K562 (cell line): ENCODE data around the gene FAM174C. TPM values are rescaled to one million over a fixed set of nuclear protein-coding genes. Genes with fewer than 3 reads are reported as not detected.
A peak's percentile ranks its signal among the peaks of the same experiment; 100 is the strongest.

Experiments
- ATAC-seq: fragments of 200-7000 bp; cut with Tn5 transposase; 3 replicates; pipeline ENCODE4 v1.9.1; 2020; ENCODE audit warnings: moderate library complexity
- BruUV-seq: library from RNA; stranded (reverse); fragments of 400-500 nt; replicated peaks from 2 replicates; lab custom pipeline; 2021; lab: Mats Ljungman, UMichigan
- CTCF ChIA-PET: fragments of 300-600 bp; formaldehyde crosslinking; extraction: SDS; loops from one replicate; lab custom pipeline; 2021; ENCODE audit warnings: low intra/inter-chr PET ratio; lab: Yijun Ruan, JAX
- POLR2A ChIA-PET: fragments of 300-600, 350-650 bp; sonication (Branson Sonifier 250); formaldehyde crosslinking; extraction: SDS; loops from one replicate; lab custom pipeline; 2021; ENCODE audit warnings: antibody characterized with exemption, inconsistent platforms; lab: Yijun Ruan, JAX
- DNase-seq, 4 experiments: peaks; one replicate each; pipeline versions ENCODE4 v3.0.0 to v3.0.0-alpha.2; 2011 to 2018; ENCODE audit warnings: low spot score in 3 of 4, mixed read lengths in 3 of 4; ENCODE audit errors: extremely low read depth in 1 of 4
- FAIRE-seq: peaks from 2 replicates; lab custom pipeline; 2011; peaks lifted over from hg19 to GRCh38; lab: Jason Lieb, UNC
- H2AFZ ChIP-seq: 2 replicates; pipeline ENCODE4 v1.6.0; 2011; ENCODE audit warnings: low read depth, low read length, control low read depth, inconsistent platforms
- H3K27ac ChIP-seq: fragments of 200-600 bp; 3 replicates; pipeline ENCODE4 v1.8.0; 2011; ENCODE audit warnings: low read depth, mild to moderate bottlenecking, control low read depth, inconsistent platforms, low read length, moderate library complexity, mixed read lengths; ENCODE audit errors: extremely low read depth
- H3K27me3 ChIP-seq, 2 experiments: fragments of 300-600 bp in 1 of 2; 2 replicates in 1 of 2; 3 replicates in 1 of 2; pipeline versions ENCODE4 v1.6.0 to v1.8.0; 2011; ENCODE audit warnings: inconsistent platforms in 2 of 2, low read length in 2 of 2, mild to moderate bottlenecking in 1 of 2, mixed read lengths in 1 of 2, moderate library complexity in 1 of 2; ENCODE audit not compliant: control insufficient read depth in 2 of 2, insufficient read depth in 2 of 2
- H3K36me3 ChIP-seq: fragments of 300-600 bp; 3 replicates; pipeline ENCODE4 v1.8.0; 2011; ENCODE audit warnings: mild to moderate bottlenecking, low read length, inconsistent platforms; ENCODE audit not compliant: control insufficient read depth, insufficient read depth
- H3K4me1 ChIP-seq, 2 experiments: fragments of 200-600 bp in 1 of 2; replicated peaks in 1 of 2; 2 replicates in 1 of 2; 3 replicates in 1 of 2; pipeline versions ENCODE4 v1.5.1 to v1.8.0; 2011; ENCODE audit warnings: inconsistent platforms in 2 of 2, low read length in 2 of 2, mild to moderate bottlenecking in 1 of 2, mixed read lengths in 1 of 2, moderate library complexity in 1 of 2; ENCODE audit not compliant: control insufficient read depth in 2 of 2, insufficient read depth in 2 of 2
- H3K4me2 ChIP-seq: 2 replicates; pipeline ENCODE4 v1.6.1; 2011; ENCODE audit warnings: low read length, control low read depth, inconsistent platforms, mixed read lengths; ENCODE audit not compliant: insufficient read depth
- H3K4me3 ChIP-seq: fragments of 200-600 bp; sonication (generic), shearing (Covaris generic); 2 replicates; pipeline ENCODE4 v1.5.1; 2016; ENCODE audit warnings: control low read depth, inconsistent platforms
- H3K79me2 ChIP-seq: fragments of 200-600 bp; 3 replicates; pipeline ENCODE4 v1.8.0; 2011; ENCODE audit warnings: low read length, inconsistent platforms; ENCODE audit not compliant: control insufficient read depth, insufficient read depth
- H3K9ac ChIP-seq, 2 experiments: 2 replicates each; pipeline versions ENCODE4 v1.6.0 to v1.6.1; 2011; ENCODE audit warnings: low read depth in 2 of 2, low read length in 2 of 2, control low read depth in 1 of 2, inconsistent platforms in 1 of 2, mild to moderate bottlenecking in 1 of 2, mixed read lengths in 1 of 2; ENCODE audit not compliant: insufficient read depth in 1 of 2
- H3K9me1 ChIP-seq: one replicate; pipeline ENCODE4 v1.6.0; 2011; ENCODE audit warnings: inconsistent platforms, mild to moderate bottlenecking, low read length, moderate library complexity; ENCODE audit not compliant: control insufficient read depth, insufficient read depth
- H3K9me3 ChIP-seq: replicated peaks from 2 replicates; pipeline ENCODE4 v1.5.1; 2011; ENCODE audit warnings: low read depth, low read length, inconsistent platforms; ENCODE audit not compliant: control insufficient read depth, insufficient read depth
- H4K20me1 ChIP-seq: replicated peaks from 2 replicates; pipeline ENCODE4 v1.6.1; 2011; ENCODE audit warnings: low read length, inconsistent platforms, mixed read lengths; ENCODE audit not compliant: control insufficient read depth, insufficient read depth
- BCLAF1 ChIP-seq, 2 experiments: fragments of 450-650 bp in 1 of 2; IDR thresholded peaks; 2 replicates each; pipeline ENCODE4 v1.6.1; 2011 to 2017; ENCODE audit warnings: low read depth in 2 of 2, antibody characterized with exemption in 1 of 2, borderline replicate concordance in 1 of 2, low read length in 1 of 2, mild to moderate bottlenecking in 1 of 2, mixed read lengths in 1 of 2; ENCODE audit not compliant: control insufficient read depth in 1 of 2
- CREB3 ChIP-seq: fragments of 450-650 bp; conservative IDR thresholded peaks from 2 replicates; pipeline ENCODE4 v1.6.1; 2016; ENCODE audit warnings: missing genetic modification characterization, low read depth, mild to moderate bottlenecking, missing compliant biosample characterization, moderate library complexity
- DPF2 ChIP-seq: fragments of 450-650 bp; IDR thresholded peaks from 2 replicates; pipeline ENCODE4 v1.6.1; 2016
- ELF2 ChIP-seq: fragments of 250-450 bp; sonication (Bioruptor Pico); IDR thresholded peaks from 2 replicates; pipeline ENCODE4 v1.5.0; 2021; ENCODE audit warnings: mild to moderate bottlenecking
- KDM2B ChIP-seq: fragments of 250-450 bp; sonication (Bioruptor Pico); IDR thresholded peaks from 2 replicates; pipeline ENCODE4 v1.8.0; 2021; ENCODE audit warnings: mild to moderate bottlenecking, moderate library complexity
- L3MBTL2 ChIP-seq: fragments of 450-650 bp; IDR thresholded peaks from 2 replicates; pipeline ENCODE4 v1.6.1; 2016; ENCODE audit warnings: mild to moderate bottlenecking, moderate library complexity
- MAX ChIP-seq: sonication (generic); formaldehyde crosslinking; IDR thresholded peaks from 2 replicates; pipeline ENCODE4 v1.9.0; 2022; ENCODE audit warnings: mild to moderate bottlenecking, missing genetic modification reagents
- NELFE ChIP-seq: IDR thresholded peaks from 2 replicates; pipeline ENCODE4 v1.6.1; 2011; ENCODE audit warnings: mild to moderate bottlenecking; ENCODE audit not compliant: insufficient read depth, insufficient read length
- RCOR1 ChIP-seq, 2 experiments: IDR thresholded peaks; 2 replicates each; pipeline ENCODE4 v1.6.1; 2012; ENCODE audit warnings: low read depth in 2 of 2, low read length in 2 of 2, borderline replicate concordance in 1 of 2, improper control_type of control experiment in 1 of 2
- TCFL5 ChIP-seq: fragments of 250-450 bp; sonication (Bioruptor Pico); conservative IDR thresholded peaks from 2 replicates; pipeline ENCODE4 v1.6.1; 2021; ENCODE audit warnings: mild to moderate bottlenecking, moderate library complexity, matching md5 sums
- TSC22D4 ChIP-seq: fragments of 450-650 bp; IDR thresholded peaks from 2 replicates; pipeline ENCODE4 v1.6.1; 2016; ENCODE audit warnings: missing genetic modification characterization, missing biosample characterization, control low read depth
- VEZF1 ChIP-seq: fragments of 200-800 bp; sonication (Bioruptor generic); IDR thresholded peaks from 2 replicates; pipeline ENCODE4 v1.6.1; 2017; ENCODE audit warnings: missing genetic modification characterization, missing compliant biosample characterization
- ZBTB9 ChIP-seq: fragments of 450-650 bp; formaldehyde crosslinking; IDR thresholded peaks from 2 replicates; pipeline ENCODE4 v1.4.0; 2020; ENCODE audit warnings: mild to moderate bottlenecking, moderate library complexity
- ZNF253 ChIP-seq: fragments of 250-450 bp; sonication (Bioruptor Pico); conservative IDR thresholded peaks from 2 replicates; pipeline ENCODE4 v1.6.1; 2021; ENCODE audit warnings: mild to moderate bottlenecking
- ZNF707 ChIP-seq: fragments of 250-450 bp; sonication (Bioruptor Pico); conservative IDR thresholded peaks from 2 replicates; pipeline ENCODE4 v1.8.0; 2022; ENCODE audit warnings: inconsistent platforms, mild to moderate bottlenecking, moderate library complexity
- WGBS: fragments of 100-300 bp; shearing (Covaris generic); methylation state at CpG from one replicate; pipeline ENCODE4 v1.1.6; 2016; ENCODE audit warnings: low coverage, mixed read lengths; ENCODE audit not compliant: insufficient coverage; ENCODE audit errors: missing lambda C conversion rate; 5-methylcytosine and 5-hydroxymethylcytosine counted together
- in situ Hi-C: fragments of 300-500 bp; cut with MboI; formaldehyde crosslinking; loops from 4 replicates; pipeline ENCODE4 v1.15.0; 2018; ENCODE audit warnings: inconsistent platforms, mixed read lengths
- intact Hi-C: fragments of 100-400 bp; cut with micrococcal nuclease; formaldehyde crosslinking; loops from 2 replicates; pipeline ENCODE4 v1.14.2; 2022
- polyA plus RNA-seq, 8 experiments: library from polyadenylated mRNA; depleted of rRNA in 4 of 8; stranded (reverse) in 5 of 8; unstranded in 3 of 8; fragments of >200 nt; fragmentation: Nextera tagmentation in 2 of 8; fragmentation: Illumina TruSeq in 1 of 8; extraction: Ambion mirVana in 2 of 8; extraction: Trizol in 1 of 8; gene quantifications; 2 replicates each; pipeline versions ENCODE4 v1.2.1 to v1.2.3, GENCODE V29; 2011 to 2014; ENCODE audit warnings: inconsistent platforms in 1 of 8, missing spikeins in 1 of 8
- total RNA-seq, 7 experiments: library from RNA; depleted of rRNA in 6 of 7; stranded (reverse); fragments of >200 nt in 6 of 7; fragmentation: Illumina TruSeq in 2 of 7; extraction: Trizol in 2 of 7; gene quantifications; 2 replicates each; pipeline versions ENCODE4 v1.2.1 to v1.2.3, GENCODE V29; 2011 to 2021; ENCODE audit warnings: low replicate concordance in 1 of 7

FAM174C gene
- total and polyA plus RNA-seq, 9 of the 15 experiments (the other 6 are each of a cell fraction or from before 2014, with no cell fraction given): 0.66 to 89.6 (median 20.3) TPM

GRCh38 chr19:1308718-1309117 lies 33.4 kb downstream of the FAM174C start:
- Histone ChIP-seq H3K79me2 (peaks cover 16% of the 10 kb centered on the region; the same call in 2 of the 3 replicates), H3K4me3 (no peak overlapping the region), H4K20me1 (peaks cover 8% of the 10 kb centered on the region; the same call in 1 of the 2 replicates), H3K4me2 (peak overlapping the region; percentile 95), H3K9me3 (no peaks in the 10 kb centered on the region), H3K27ac (no peak overlapping the region), H3K4me1 (peaks cover 6 to 75% of the 10 kb centered on the region in 2 experiments), H3K27me3 (no peaks in the 10 kb centered on the region), H3K36me3 (no peaks in the 10 kb centered on the region), H3K9me1 (no peaks in the 10 kb centered on the region), H2AFZ (no peak overlapping the region), H3K9ac (peak overlapping the region; percentile 12 to 93; a peak in 2 of 4 replicates)
- ATAC-seq: peak; percentile 69
- BruUV-seq: no TSS peak
- in situ Hi-C loops (no loop called here), intact Hi-C loops (no loop called here)
- DNase-seq: peak in 3 of 4 experiments; percentile 45 to 75 (median 63)
- 6% methylated on average over 11 of the region's 11 CpGs for WGBS
- POLR2A ChIA-PET: interaction anchor here (0.5 to 1.6 kb wide), 7 partner anchors 8 to 63 kb away, joined by 3 to 5 read pairs (median 5); partner anchors contain the start of gene CIRBP
- FAIRE-seq: peak; percentile 69
- CTCF ChIA-PET: no interaction called here
- TF ChIP-seq KDM2B (CRISPR knock-in tag) (no peak), MAX (CRISPR knock-in tag) (peak; percentile 72; the same call in 1 of the 2 replicates), ZNF253 (CRISPR knock-in tag) (no peak), L3MBTL2 (no peak), BCLAF1 (IDR thresholded peaks at IDR 0.05; ENCODE audit: borderline replicate concordance in 1 of 2, control insufficient read depth in 1 of 2, low read depth in 2 of 2, low read length in 1 of 2) (no peak), ZBTB9 (CRISPR knock-in tag) (no peak), ELF2 (no peak), RCOR1 (IDR thresholded peaks at IDR 0.05; ENCODE audit: borderline replicate concordance in 1 of 2, low read depth in 2 of 2, low read length in 2 of 2) (0 out of 4 replicates have a peak, but pooled peaks of 1 of the 2 experiments have one; percentile 29), CREB3 (no peak), TCFL5 (CRISPR knock-in tag) (no peak), TSC22D4 (tag) (no peak), ZNF707 (CRISPR knock-in tag) (no peak), NELFE (no peak), VEZF1 (peak; percentile 54), DPF2 (peak; percentile 53; the same call in 1 of the 2 replicates)
